H1 (cell line): ENCODE data around the gene DDI2. TPM values are rescaled to one million over a fixed set of nuclear protein-coding genes. Genes with fewer than 3 reads are reported as not detected.

ENCODE experiments used
- CBX8 ChIP-seq: fragments of 300-800, 300-1000 bp; sonication (generic); IDR thresholded peaks from 2 replicates; pipeline ENCODE4 v1.7.1; 2016; ENCODE audit warnings: low read depth, low read length, borderline replicate concordance
- CHD7 ChIP-seq: fragments of 300-600 bp; sonication (generic); IDR thresholded peaks from 2 replicates; pipeline ENCODE4 v1.7.1; 2012; ENCODE audit warnings: low read length, moderate library complexity, mild to moderate bottlenecking, inconsistent platforms; ENCODE audit not compliant: insufficient replicate concordance
- CREB1 ChIP-seq: IDR thresholded peaks from 2 replicates; pipeline ENCODE4 v1.6.1; 2012; ENCODE audit warnings: inconsistent platforms
- CTBP2 ChIP-seq: IDR thresholded peaks from 2 replicates; pipeline ENCODE4 v1.7.0; 2011; ENCODE audit warnings: borderline replicate concordance, mild to moderate bottlenecking, moderate library complexity, mixed read lengths, low read length; ENCODE audit not compliant: insufficient read depth, insufficient read length
- JUN ChIP-seq: IDR thresholded peaks from 2 replicates; pipeline ENCODE4 v1.6.1; 2011; ENCODE audit warnings: low read depth, mild to moderate bottlenecking, improper control_type of control experiment, low read length
- JUND ChIP-seq: IDR thresholded peaks from 2 replicates; pipeline ENCODE4 v1.6.1; 2011; ENCODE audit warnings: mild to moderate bottlenecking, improper control_type of control experiment, low read length
- MAX ChIP-seq: IDR thresholded peaks from 2 replicates; pipeline ENCODE4 v1.6.1; 2012; ENCODE audit warnings: inconsistent platforms
- RXRA ChIP-seq: IDR thresholded peaks from 2 replicates; pipeline ENCODE4 v1.6.1; 2011; ENCODE audit warnings: low read depth, mild to moderate bottlenecking, low read length, moderate library complexity; ENCODE audit not compliant: insufficient read depth
- SIN3A ChIP-seq, 2 experiments: IDR thresholded peaks in 1 of 2; conservative IDR thresholded peaks in 1 of 2; 2 replicates each; pipeline ENCODE4 v1.6.1; 2011 to 2012; ENCODE audit warnings: low read length in 2 of 2, improper control_type of control experiment in 1 of 2, low read depth in 1 of 2, mild to moderate bottlenecking in 1 of 2
- polyA plus RNA-seq, 7 experiments: library from polyadenylated mRNA; depleted of rRNA in 3 of 7; stranded (reverse) in 5 of 7; unstranded in 2 of 7; fragments of >200 nt in 5 of 7; fragments of 200-250 nt in 2 of 7; gene quantifications; 1 replicate in 5 of 7; 2 replicates in 1 of 7; 4 replicates in 1 of 7; pipeline versions ENCODE4 v1.2.1 to v1.2.3, GENCODE V29; 2011 to 2013; ENCODE audit warnings: missing spikeins in 2 of 7, mixed read lengths in 2 of 7
- total RNA-seq: library from RNA; stranded (reverse); fragmentation: NEBNext Ultra II Directional; extraction: Animal tissue kit (Norgen Biotek cat#: 25700); gene quantifications from 2 replicates; pipeline ENCODE4 v1.2.1, GENCODE V29; 2021

The DDI2 gene
- total and polyA plus RNA-seq, 2 of the 8 experiments (the other 6 are each of a cell fraction or from before 2014, with no cell fraction given), result 7.7 to 38.3 TPM

GRCh38 chr1:15584489-15585363 lies 32.5 kb upstream of the DDI2 start, which contains the start of gene AGMAT (continued):
- TF ChIP-seq CHD7 (no peak), CTBP2 (peak; percentile 44), CBX8 (no peak), MAX (peak; percentile 84), JUN (no peak), SIN3A (conservative IDR thresholded peaks at IDR 0.05 in 1 of 2, IDR thresholded peaks at IDR 0.05 in 1 of 2; ENCODE audit: low read depth in 1 of 2, low read length in 2 of 2) (peak in 1 of 2 experiments; percentile 81; a peak in 2 of 4 replicates), RXRA (no peak), CREB1 (peak; percentile 35; the same call in 1 of the 2 replicates), JUND (peak; percentile 39; the same call in 1 of the 2 replicates)
